ENCODE data around the gene TMC2.

The TMC2 gene

GRCh38 chr20:2595076-2595475 is 58.7 kb downstream of the TMC2 start:
- no peak for DNase-seq

GRCh38 chr20:2596673-2597279 is 60.4 kb downstream of the TMC2 start:
- DNase-seq: no peak

DNA sequence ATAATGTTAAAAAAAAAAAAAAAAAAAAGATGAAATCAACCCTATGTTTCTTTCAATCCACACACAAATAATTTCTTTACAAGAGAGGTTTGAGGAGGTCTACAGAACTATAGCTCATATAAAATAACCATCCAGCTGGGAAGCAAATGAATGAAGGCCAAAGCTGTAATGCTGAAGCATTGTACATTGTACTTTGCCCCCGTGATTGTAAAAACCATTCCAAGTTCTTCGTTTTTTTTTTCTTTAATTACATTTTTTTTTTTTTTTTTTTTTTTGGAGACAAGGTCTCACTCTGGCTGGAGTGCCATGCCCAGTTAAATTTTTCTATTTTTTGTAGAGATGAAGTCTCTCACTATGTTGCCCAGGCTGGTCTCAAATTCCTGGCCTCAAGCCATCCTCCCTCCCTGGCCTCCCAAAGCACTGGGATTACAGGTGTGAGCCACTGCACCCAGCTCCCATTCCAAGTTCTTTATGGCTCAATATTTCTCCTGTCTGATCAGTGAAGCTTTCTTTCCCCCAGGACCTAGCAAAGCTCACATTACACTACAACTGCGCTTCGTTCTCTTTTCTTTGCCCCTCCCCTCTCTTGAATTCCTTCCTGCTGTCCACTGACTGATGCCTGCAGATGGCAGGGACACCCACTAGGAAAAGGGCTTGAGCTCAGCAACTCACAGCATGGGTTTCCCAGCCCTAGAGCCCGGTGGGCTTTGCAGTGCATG is 63.1 kb downstream of the TMC2 start:
- DNase-seq: no peak

GRCh38 chr20:2602046-2602735 is 65.8 kb downstream of the TMC2 start:
- no peak for DNase-seq

GRCh38 chr20:2602746-2603145 is 66.4 kb downstream of the TMC2 start:
- DNase-seq: no peak

DNA sequence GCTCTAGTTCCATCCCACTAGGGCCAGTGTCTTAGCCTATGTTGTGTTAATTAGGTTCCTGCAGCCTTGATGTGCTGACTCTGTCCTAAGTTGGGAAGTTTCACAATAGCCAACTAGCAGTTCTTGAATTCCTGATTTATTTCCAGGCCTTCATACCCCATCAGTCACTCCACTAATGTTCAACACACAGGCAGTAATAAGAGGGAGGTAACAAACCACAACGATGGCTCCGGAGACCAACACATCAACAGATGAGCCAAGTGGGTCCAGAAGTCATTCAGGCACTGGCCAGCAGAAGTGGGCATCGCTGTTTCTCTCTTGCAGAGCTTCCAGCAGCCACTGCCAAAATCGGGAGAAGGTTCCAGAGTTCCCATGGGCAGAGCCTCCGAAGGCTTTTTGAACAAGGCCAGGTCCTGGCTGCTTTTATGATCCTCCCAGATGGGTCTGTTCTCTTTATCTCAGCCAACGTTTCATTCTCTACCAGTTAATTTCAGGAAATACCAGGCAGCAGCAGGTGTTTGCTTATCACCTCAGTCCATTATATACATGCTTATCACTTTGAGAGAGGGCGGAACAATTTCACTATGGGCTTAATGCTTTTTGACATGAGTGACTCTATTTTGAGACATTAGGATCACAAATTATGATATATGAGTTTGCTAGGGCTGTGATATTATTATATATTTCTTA is 67.6 kb downstream of the TMC2 start:
- no peak for DNase-seq

GRCh38 chr20:2604506-2604835 is 68.1 kb downstream of the TMC2 start:
- no peak for DNase-seq

- DNase-seq: no peak
These were observed 70.2 kb downstream of the TMC2 start for GRCh38 chr20:2606507-2607006.

DNA sequence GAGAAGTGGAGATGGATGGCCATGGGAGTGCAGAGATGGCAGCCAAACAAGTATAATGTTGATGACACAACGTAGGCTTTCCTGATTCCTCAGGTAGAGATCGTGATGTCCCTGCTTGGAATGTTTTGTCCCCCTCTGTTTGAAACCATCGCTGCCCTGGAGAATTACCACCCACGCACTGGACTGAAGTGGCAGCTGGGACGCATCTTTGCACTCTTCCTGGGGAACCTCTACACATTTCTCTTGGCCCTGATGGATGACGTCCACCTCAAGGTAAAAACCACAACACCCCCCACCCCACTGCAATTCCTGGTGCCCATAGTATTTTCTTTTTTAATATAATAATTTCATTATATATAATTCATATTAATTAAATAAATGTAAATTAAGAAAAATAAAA is 74.0 kb downstream of the TMC2 start:
- no peak for DNase-seq

GRCh38 chr20:2610941-2611720 is 74.8 kb downstream of the TMC2 start:
- DNase-seq: no peak

DNA sequence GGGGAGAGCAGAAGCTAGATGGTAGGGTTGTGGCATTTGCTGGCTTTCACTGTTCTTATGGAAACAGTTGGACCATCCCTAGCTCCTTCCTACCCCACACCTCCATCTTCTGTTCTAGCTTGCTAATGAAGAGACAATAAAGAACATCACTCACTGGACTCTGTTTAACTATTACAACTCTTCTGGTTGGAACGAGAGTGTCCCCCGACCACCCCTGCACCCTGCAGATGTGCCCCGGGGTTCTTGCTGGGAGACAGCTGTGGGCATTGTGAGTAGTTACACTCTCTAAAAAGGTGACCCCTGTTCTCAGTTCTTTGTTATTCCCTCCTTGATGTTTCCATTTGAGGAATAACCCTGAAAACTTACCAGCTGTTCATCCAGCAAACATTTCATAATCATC is 75.7 kb downstream of the TMC2 start:
- no peak for DNase-seq

GRCh38 chr20:2616634-2617033 is 80.3 kb downstream of the TMC2 start:
- no peak for DNase-seq

- no peak for DNase-seq
These were observed 80.8 kb downstream of the TMC2 start for GRCh38 chr20:2617099-2617714.

DNA sequence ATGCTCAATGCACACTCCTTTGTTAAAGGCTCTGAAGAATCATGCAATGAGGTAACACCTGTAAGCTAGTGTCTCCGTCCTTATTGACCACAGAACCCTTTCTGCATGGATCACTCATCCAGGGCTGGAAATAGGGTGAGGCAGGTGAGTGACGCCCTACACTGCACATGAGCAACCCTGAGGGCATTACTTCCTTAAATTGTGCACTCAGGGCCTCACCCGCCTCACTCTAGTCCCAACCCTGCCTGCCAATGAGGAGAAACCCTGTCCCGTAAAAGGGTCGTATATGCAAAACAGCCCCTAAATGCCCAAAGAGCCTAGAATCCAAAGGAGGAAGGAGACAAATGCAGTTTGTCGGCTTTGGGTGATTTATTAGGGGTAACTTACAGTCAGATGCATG is 82.4 kb downstream of the TMC2 start:
- no peak for DNase-seq

- no peak for DNase-seq
These were observed 83.0 kb downstream of the TMC2 start for GRCh38 chr20:2619337-2619736.

DNA sequence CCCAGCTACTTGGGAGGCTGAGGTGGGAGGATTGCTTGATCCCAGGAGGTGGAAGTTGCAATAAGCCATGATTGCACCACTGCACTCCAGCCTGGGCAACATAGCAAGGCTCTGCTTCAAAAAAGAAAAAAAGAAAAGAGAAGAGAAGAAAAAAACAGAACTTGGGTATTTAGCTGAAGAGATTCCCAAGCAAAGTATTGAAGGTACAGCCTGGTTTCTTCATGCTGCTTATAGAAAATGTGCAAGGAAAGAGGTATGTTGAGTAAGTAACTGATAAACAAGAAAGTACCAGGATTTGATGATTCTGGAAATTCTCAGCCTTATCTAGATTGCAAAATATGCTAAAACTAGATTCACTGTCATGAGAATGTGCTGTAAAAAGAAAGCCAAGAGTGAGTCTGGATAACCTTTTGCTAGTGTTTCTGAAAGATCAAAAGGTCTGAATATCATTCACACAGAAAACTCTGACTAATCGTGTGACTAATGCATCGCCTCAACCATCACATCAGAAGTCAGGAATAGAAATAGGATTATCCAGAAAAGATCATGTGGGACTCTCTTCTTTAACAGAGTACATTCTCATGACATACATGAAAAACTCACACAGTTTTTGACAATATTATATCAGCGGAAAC is 83.7 kb downstream of the TMC2 start:
- DNase-seq: no peak

GRCh38 chr20:2624190-2624589 is 87.8 kb downstream of the TMC2 start:
- no peak for DNase-seq

DNA sequence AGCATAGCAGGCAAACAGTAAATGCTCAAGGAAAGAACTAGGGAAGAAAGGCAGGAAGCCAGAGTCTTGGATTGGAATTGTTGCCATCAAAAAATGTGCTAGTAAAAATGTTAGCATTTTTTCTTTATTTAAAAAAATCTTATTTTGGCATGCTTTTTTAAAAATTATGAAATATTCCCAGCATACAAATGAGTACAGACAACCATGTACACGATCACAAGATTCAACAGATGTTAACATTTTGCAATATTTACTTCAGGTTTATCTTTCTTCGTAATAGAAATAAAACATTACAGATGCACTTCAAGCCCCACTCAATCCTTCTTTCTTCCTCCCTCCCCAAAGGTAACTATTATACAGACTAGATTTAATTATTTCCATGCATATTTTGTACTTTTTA is 88.7 kb downstream of the TMC2 start:
- no peak for DNase-seq

- DNase-seq: no peak
These were observed 90.6 kb downstream of the TMC2 start for GRCh38 chr20:2626853-2627541.

GRCh38 chr20:2631228-2631627 is 94.9 kb downstream of the TMC2 start:
- no peak for DNase-seq

DNA sequence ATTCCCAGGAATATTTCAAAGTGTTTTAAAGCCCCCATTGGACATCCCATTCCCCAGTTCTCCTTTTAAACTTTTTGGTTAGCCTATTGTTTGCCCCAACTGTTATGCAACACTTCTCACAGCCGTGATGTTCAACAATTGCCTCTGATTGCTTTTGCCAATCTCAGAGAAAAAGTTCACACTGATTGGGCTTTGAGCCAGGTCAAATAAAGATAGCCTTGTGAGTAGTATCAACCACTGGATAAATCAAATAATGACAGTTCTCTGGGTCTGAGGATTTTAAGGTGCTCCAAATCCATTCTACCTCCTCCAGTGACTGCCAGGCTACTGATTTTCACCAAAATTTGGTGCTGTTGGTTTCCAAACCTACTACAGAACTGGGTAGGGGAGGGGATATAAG is 97.0 kb downstream of the TMC2 start:
- no peak for DNase-seq

Measured in activated naive CD4-positive, alpha-beta T cell treated with Interleukin-2 at 50 U/mL for 16 hours (primary cell).